H1 (cell line): ENCODE results near the gene ADSS1. TPM values are rescaled to one million over a fixed set of nuclear protein-coding genes. Genes with fewer than 3 reads are reported as not detected.

Experiments
- CTCF ChIA-PET: fragments of 300-600 bp; sonication (Branson Sonifier 250); formaldehyde crosslinking; loops from one replicate; lab custom pipeline; 2021; ENCODE audit not compliant: partially characterized antibody; lab: Charles Lee
- POLR2A ChIA-PET: fragments of 300-600 bp; sonication (Branson Sonifier 250); formaldehyde crosslinking; loops from one replicate; lab custom pipeline; 2021; ENCODE audit warnings: inconsistent platforms; ENCODE audit not compliant: partially characterized antibody; lab: Charles Lee
- DNase-seq, 2 experiments: peaks; one replicate each; pipeline versions ENCODE4 v3.0.0 to v3.0.0-alpha.2; 2010 to 2022; ENCODE audit warnings: low spot score in 2 of 2, low read depth in 1 of 2, mixed read lengths in 1 of 2
- FAIRE-seq: peaks from 2 replicates; lab custom pipeline; 2011; peaks lifted over from hg19 to GRCh38; lab: Jason Lieb, UNC
- H2AFZ ChIP-seq: 2 replicates; pipeline ENCODE4 v1.8.1; 2012; ENCODE audit warnings: low read length, inconsistent platforms
- H2AK5ac ChIP-seq: 2 replicates; pipeline ENCODE4 v1.6.1; 2013; ENCODE audit warnings: low read depth, low read length
- H2BK120ac ChIP-seq: replicated peaks from 2 replicates; pipeline ENCODE3; 2013; ENCODE audit warnings: low read depth, low read length, inconsistent platforms
- H2BK12ac ChIP-seq: 2 replicates; pipeline ENCODE4 v1.6.1; 2013; ENCODE audit warnings: low read depth, low read length
- H2BK15ac ChIP-seq: 2 replicates; pipeline ENCODE4 v1.6.1; 2013; ENCODE audit warnings: low read length
- H2BK20ac ChIP-seq: 2 replicates; pipeline ENCODE4 v1.6.1; 2013; ENCODE audit warnings: low read length
- H2BK5ac ChIP-seq: 2 replicates; pipeline ENCODE4 v1.6.1; 2013; ENCODE audit warnings: low read depth, low read length
- H3K14ac ChIP-seq: 2 replicates; pipeline ENCODE4 v1.6.1; 2013; ENCODE audit warnings: inconsistent platforms; ENCODE audit not compliant: insufficient read length
- H3K18ac ChIP-seq: 2 replicates; pipeline ENCODE4 v1.6.1; 2013; ENCODE audit warnings: low read length; ENCODE audit errors: extremely low read depth
- H3K23ac ChIP-seq: 2 replicates; pipeline ENCODE4 v1.6.1; 2013; ENCODE audit warnings: inconsistent platforms; ENCODE audit not compliant: insufficient read length
- H3K23me2 ChIP-seq: 2 replicates; pipeline ENCODE4 v1.6.1; 2013; ENCODE audit warnings: low read depth, low read length
- H3K27ac ChIP-seq: 2 replicates; pipeline ENCODE4 v1.6.1; 2011; ENCODE audit warnings: low read depth, low read length, inconsistent platforms
- H3K27me3 ChIP-seq, 4 experiments: replicated peaks in 1 of 4; 1 replicate in 1 of 4; 2 replicates in 3 of 4; pipeline versions ENCODE4 v1.6.1 to v1.8.1; 2011 to 2013; ENCODE audit warnings: low read length in 3 of 4, mild to moderate bottlenecking in 3 of 4, inconsistent platforms in 2 of 4, mixed read lengths in 2 of 4, moderate library complexity in 1 of 4; ENCODE audit not compliant: control insufficient read depth in 3 of 4, insufficient read depth in 3 of 4; ENCODE audit errors: extremely low read depth in 1 of 4
- H3K36me3 ChIP-seq, 4 experiments: 2 replicates each; pipeline versions ENCODE4 v1.6.1 to v1.8.1; 2011 to 2013; ENCODE audit warnings: mild to moderate bottlenecking in 4 of 4, low read length in 3 of 4, moderate library complexity in 2 of 4, control low read depth in 1 of 4, inconsistent platforms in 1 of 4; ENCODE audit not compliant: insufficient read depth in 4 of 4, control insufficient read depth in 2 of 4
- H3K4ac ChIP-seq: replicated peaks from 2 replicates; pipeline ENCODE3; 2013; ENCODE audit warnings: low read length, low read depth, mixed read lengths, inconsistent platforms; ENCODE audit not compliant: insufficient read length
- H3K4me1 ChIP-seq, 4 experiments: replicated peaks in 1 of 4; 1 replicate in 1 of 4; 2 replicates in 3 of 4; pipeline versions ENCODE4 v1.6.1 to v1.8.1; 2011 to 2013; ENCODE audit warnings: low read length in 3 of 4, inconsistent platforms in 2 of 4, mixed read lengths in 1 of 4; ENCODE audit not compliant: insufficient read depth in 4 of 4, control insufficient read depth in 3 of 4
- H3K4me2 ChIP-seq, 2 experiments: 2 replicates each; pipeline versions ENCODE4 v1.6.1 to v1.8.1; 2011 to 2013; ENCODE audit warnings: low read depth in 2 of 2, low read length in 2 of 2, control low read depth in 1 of 2, inconsistent platforms in 1 of 2, mild to moderate bottlenecking in 1 of 2; ENCODE audit not compliant: insufficient read depth in 1 of 2
- H3K4me3 ChIP-seq, 4 experiments: fragments of 200-600, 300-600 bp in 1 of 4; sonication (generic), shearing (Covaris generic), sonication (Bioruptor Twin) in 1 of 4; 2 replicates each; pipeline versions ENCODE4 v1.5.1 to v1.8.1; 2011 to 2016; ENCODE audit warnings: low read length in 4 of 4, low read depth in 3 of 4, control low read depth in 2 of 4, inconsistent platforms in 2 of 4, mild to moderate bottlenecking in 2 of 4, mixed read lengths in 1 of 4, moderate library complexity in 1 of 4; ENCODE audit not compliant: insufficient read depth in 2 of 4; ENCODE audit errors: extremely low read depth in 1 of 4
- H3K56ac ChIP-seq: replicated peaks from 2 replicates; pipeline ENCODE3; 2013; ENCODE audit warnings: low read depth, mild to moderate bottlenecking, mixed read lengths, low read length, inconsistent platforms; ENCODE audit not compliant: insufficient read length
- H3K79me1 ChIP-seq: 2 replicates; pipeline ENCODE4 v1.6.1; 2013; ENCODE audit warnings: low read depth, low read length, control low read depth
- H3K79me2 ChIP-seq, 2 experiments: 2 replicates each; pipeline versions ENCODE4 v1.6.1 to v1.8.1; 2012 to 2013; ENCODE audit warnings: low read length in 2 of 2, mild to moderate bottlenecking in 2 of 2, inconsistent platforms in 1 of 2; ENCODE audit not compliant: insufficient read depth in 2 of 2, control insufficient read depth in 1 of 2
- H3K9ac ChIP-seq, 4 experiments: replicated peaks in 1 of 4; 1 replicate in 1 of 4; 2 replicates in 3 of 4; pipeline versions ENCODE4 v1.6.1 to v1.8.1; 2011 to 2013; ENCODE audit warnings: low read depth in 3 of 4, low read length in 3 of 4, control low read depth in 2 of 4, mild to moderate bottlenecking in 2 of 4, moderate library complexity in 2 of 4, inconsistent platforms in 1 of 4; ENCODE audit errors: extremely low read depth in 1 of 4
- H3K9me3 ChIP-seq, 2 experiments: 2 replicates each; pipeline versions ENCODE4 v1.6.1 to v1.8.1; 2012 to 2013; ENCODE audit warnings: mild to moderate bottlenecking in 2 of 2, moderate library complexity in 2 of 2, control low read depth in 1 of 2, inconsistent platforms in 1 of 2, low read depth in 1 of 2, low read length in 1 of 2, mixed read lengths in 1 of 2; ENCODE audit not compliant: insufficient read depth in 2 of 2
- H4K20me1 ChIP-seq, 2 experiments: replicated peaks in 1 of 2; 2 replicates each; pipeline versions ENCODE3 to v1.8.1; 2011 to 2013; ENCODE audit warnings: inconsistent platforms in 2 of 2, low read length in 2 of 2, mild to moderate bottlenecking in 1 of 2; ENCODE audit not compliant: insufficient read depth in 2 of 2, control insufficient read depth in 1 of 2
- H4K5ac ChIP-seq: 2 replicates; pipeline ENCODE4 v1.6.1; 2013; ENCODE audit warnings: low read length, low read depth, mixed read lengths, inconsistent platforms; ENCODE audit not compliant: insufficient read length
- H4K8ac ChIP-seq: 2 replicates; pipeline ENCODE4 v1.8.0; 2013; ENCODE audit warnings: mild to moderate bottlenecking, moderate library complexity, low read length, inconsistent platforms; ENCODE audit not compliant: insufficient read depth; ENCODE audit errors: extremely low read depth
- H4K91ac ChIP-seq: replicated peaks from 2 replicates; pipeline ENCODE3; 2013; ENCODE audit warnings: low read length, mixed read lengths, inconsistent platforms; ENCODE audit not compliant: insufficient read length
- GABPA ChIP-seq: IDR thresholded peaks from 2 replicates; pipeline ENCODE4 v1.6.1; 2011; ENCODE audit warnings: mild to moderate bottlenecking, low read length, moderate library complexity, borderline replicate concordance; ENCODE audit not compliant: insufficient read depth
- YY1 ChIP-seq: IDR thresholded peaks from 2 replicates; pipeline ENCODE4 v1.6.1; 2011; ENCODE audit warnings: low read depth, mild to moderate bottlenecking, low read length
- WGBS, 2 experiments: shearing (Covaris generic) in 1 of 2; methylation state at CpG; one replicate each; pipeline versions ENCODE4 v1.1.6 to v1.1.7; 2013 to 2015; ENCODE audit warnings: low lambda C conversion rate in 2 of 2, mixed read lengths in 2 of 2, inconsistent platforms in 1 of 2, low coverage in 1 of 2, missing lambda C conversion rate in 1 of 2; ENCODE audit not compliant: insufficient replicate concordance in 2 of 2, insufficient coverage in 1 of 2, insufficient read length in 1 of 2; ENCODE audit errors: extremely low coverage in 1 of 2, missing lambda C conversion rate in 1 of 2; 5-methylcytosine and 5-hydroxymethylcytosine counted together
- polyA plus RNA-seq, 7 experiments: library from polyadenylated mRNA; depleted of rRNA in 3 of 7; stranded (reverse) in 5 of 7; unstranded in 2 of 7; fragments of >200 nt in 5 of 7; fragments of 200-250 nt in 2 of 7; gene quantifications; 1 replicate in 5 of 7; 2 replicates in 1 of 7; 4 replicates in 1 of 7; pipeline versions ENCODE4 v1.2.1 to v1.2.3, GENCODE V29; 2011 to 2013; ENCODE audit warnings: missing spikeins in 2 of 7, mixed read lengths in 2 of 7
- total RNA-seq: library from RNA; stranded (reverse); fragmentation: NEBNext Ultra II Directional; extraction: Animal tissue kit (Norgen Biotek cat#: 25700); gene quantifications from 2 replicates; pipeline ENCODE4 v1.2.1, GENCODE V29; 2021

Gene ADSS1
- total and polyA plus RNA-seq, 2 of the 8 experiments (the other 6 are each of a cell fraction or from before 2014, with no cell fraction given), result 7.1 to 7.9 TPM

GRCh38 chr14:104757238-104757585, 33.2 kb downstream of the ADSS1 start:
- Histone ChIP-seq H3K9ac (no peak overlapping the region), H3K4me1 (peaks cover 0 to 14% (median 5%) of the 10 kb centered on the region in 4 experiments; a peak in 6 of 7 replicates), H3K27me3 (no peaks in the 10 kb centered on the region), H4K5ac (no peak overlapping the region), H2BK5ac (no peak overlapping the region), H3K4ac (no peak overlapping the region), H3K79me2 (peaks cover 10 to 51% of the 10 kb centered on the region in 2 experiments; a peak in 3 of 4 replicates), H4K20me1 (peaks cover 30 to 63% of the 10 kb centered on the region in 2 experiments), H3K56ac (no peak overlapping the region), H3K23ac (no peak overlapping the region), H4K8ac (no peak overlapping the region), H3K27ac (no peak overlapping the region), H2BK12ac (no peak overlapping the region), H2AK5ac (no peak overlapping the region), H2BK15ac (no peak overlapping the region), H2BK20ac (no peak overlapping the region), H3K23me2 (peaks cover 5% of the 10 kb centered on the region; the same call in 1 of the 2 replicates), H3K9me3 (no peaks in the 10 kb centered on the region; a peak in 1 of 4 replicates), H3K18ac (no peak overlapping the region), H4K91ac (no peak overlapping the region), H3K4me3 (no peak overlapping the region), H3K4me2 (no peak overlapping the region), H2BK120ac (no peak overlapping the region), H3K14ac (no peak overlapping the region), H3K36me3 (peaks cover 8 to 29% (median 23%) of the 10 kb centered on the region in 4 experiments; a peak in 7 of 8 replicates), H3K79me1 (peaks cover 38% of the 10 kb centered on the region), H2AFZ (no peak overlapping the region)
- ChIA-PET CTCF (interaction anchor here (0.6 to 2.0 kb wide), 5 partner anchors 12 to 139 kb away, joined by 3 to 9 read pairs (median 4); no protein-coding TSS in a partner anchor), POLR2A (interaction anchor here (0.5 to 2.4 kb wide), 2 partner anchors 9 to 14 kb away, joined by 3 to 11 read pairs; no protein-coding TSS in a partner anchor)
- WGBS, 2 experiments, result 93% methylated on average over 10 of the region's 10 CpGs; no CpG with 5 or more reads in 1 of the 2 experiments
- no peak for DNase-seq
- FAIRE-seq, result no peak
- TF ChIP-seq YY1, result no peak
- TF ChIP-seq GABPA, result no peak
